A673 (cell line): ENCODE results near the gene TNPO2.

Experiments used
- CTCF ChIP-seq: fragments of 300-800, 200-600 bp; sonication (generic); conservative IDR thresholded peaks from 2 replicates; pipeline ENCODE4 v1.5.1; 2017; ENCODE audit warnings: low read depth, mild to moderate bottlenecking, antibody characterized with exemption, low read length, moderate library complexity, mixed read lengths
- EZH2 ChIP-seq: fragments of 200-600 bp; sonication (generic); IDR thresholded peaks from 2 replicates; pipeline ENCODE4 v1.6.1; 2017; ENCODE audit warnings: borderline replicate concordance, low read depth, mild to moderate bottlenecking, mixed read lengths, antibody characterized with exemption, low read length; ENCODE audit not compliant: poor library complexity, severe bottlenecking

GRCh38 chr19:12695514-12695913, 28.2 kb downstream of the TNPO2 start:
- TF ChIP-seq CTCF (no peak), EZH2 (no peak)
